CD4-positive, alpha-beta T cell (primary cell): ENCODE data around the gene REEP1. TPM values are rescaled to one million over a fixed set of nuclear protein-coding genes. Genes with fewer than 3 reads are reported as not detected.

Experiments used
- ATAC-seq: fragments of 200-7000 bp; cut with Tn5 transposase; one replicate; pipeline ENCODE4 v1.10.0; 2022; ENCODE audit warnings: mild to moderate bottlenecking; ENCODE audit not compliant: poor library complexity
- CTCF ChIA-PET: fragments of 350-600 bp; sonication (Branson Sonifier 250); formaldehyde crosslinking; loops from one replicate; lab custom pipeline; 2021; ENCODE audit warnings: antibody characterized with exemption, inconsistent platforms; lab: Charles Lee
- POLR2A ChIA-PET: fragments of 350-600 bp; sonication (Branson Sonifier 250); formaldehyde crosslinking; loops from one replicate; lab custom pipeline; 2021; ENCODE audit warnings: antibody characterized with exemption, inconsistent platforms; lab: Charles Lee
- DNase-seq, 14 experiments: peaks; one replicate each; pipeline ENCODE4 v3.0.0-alpha.2; 2013 to 2020; ENCODE audit warnings: mixed read lengths in 2 of 14
- H3K27ac ChIP-seq, 2 donors: one replicate each; pipeline versions ENCODE4 v1.5.1 to v1.7.0; 2013; ENCODE audit warnings: low read length in 2 of 2, low read depth in 1 of 2, mild to moderate bottlenecking in 1 of 2
- H3K27me3 ChIP-seq, 2 experiments: 1 replicate in 1 of 2; 2 replicates in 1 of 2; pipeline versions ENCODE4 v1.6.1 to v1.7.0; 2013; ENCODE audit warnings: low read length in 2 of 2, control low read depth in 1 of 2, mild to moderate bottlenecking in 1 of 2, moderate library complexity in 1 of 2; ENCODE audit not compliant: insufficient read depth in 2 of 2, control insufficient read depth in 1 of 2
- H3K36me3 ChIP-seq: one replicate; pipeline ENCODE4 v1.6.1; 2013; ENCODE audit warnings: low read length, control low read depth; ENCODE audit not compliant: insufficient read depth
- H3K4me1 ChIP-seq: one replicate; pipeline ENCODE4 v1.6.1; 2013; ENCODE audit warnings: low read length, control low read depth; ENCODE audit not compliant: insufficient read depth
- H3K4me3 ChIP-seq: one replicate; pipeline ENCODE4 v1.5.1; 2013; ENCODE audit warnings: mild to moderate bottlenecking, low read length, moderate library complexity
- H3K9me3 ChIP-seq, 2 experiments: 1 replicate in 1 of 2; 2 replicates in 1 of 2; pipeline versions ENCODE4 v1.6.1 to v1.7.0; 2013; ENCODE audit warnings: low read length in 2 of 2, mild to moderate bottlenecking in 2 of 2, control low read depth in 1 of 2, moderate library complexity in 1 of 2; ENCODE audit not compliant: control insufficient read depth in 1 of 2, insufficient read depth in 1 of 2
- H3K27ac Mint-ChIP-seq: one replicate; pipeline ENCODE4 v1.8.0; 2020; ENCODE audit warnings: mixed read lengths
- H3K27me3 Mint-ChIP-seq: one replicate; pipeline ENCODE4 v1.8.0; 2021; ENCODE audit warnings: mixed read lengths
- H3K36me3 Mint-ChIP-seq: one replicate; pipeline ENCODE4 v1.8.0; 2021; ENCODE audit warnings: low read depth, mixed read lengths
- H3K4me1 Mint-ChIP-seq: one replicate; pipeline ENCODE4 v1.8.0; 2021; ENCODE audit warnings: low read depth, mixed read lengths
- H3K4me3 Mint-ChIP-seq: one replicate; pipeline ENCODE4 v1.8.0; 2020; ENCODE audit warnings: mild to moderate bottlenecking, mixed read lengths
- H3K9me3 Mint-ChIP-seq: one replicate; pipeline ENCODE4 v1.8.0; 2020; ENCODE audit warnings: mixed read lengths
- intact Hi-C, 2 experiments: fragments of 100-400 bp; cut with DNase I in 1 of 2; cut with micrococcal nuclease in 1 of 2; formaldehyde crosslinking; loops; one replicate each; pipeline versions ENCODE4 v1.15.1 to v1.9.0; 2023 to 2025; cut with DNase I, micrococcal nuclease
- total RNA-seq, 174 experiments: library from RNA in 2 of 174; stranded (reverse) in 2 of 174; gene quantifications; one replicate each; pipeline ENCODE4 v1.2.3 and lab custom pipeline; 2021 to 2026
- TF ChIP-seq, protein P1 (sequence below): fragments of 200-600 bp; IDR thresholded peaks from one replicate; pipeline ENCODE4 v1.8.0; 2022; ENCODE audit warnings: antibody characterized with exemption, mild to moderate bottlenecking

REEP1 gene
- total RNA-seq, 2 experiments from 2014 or later = not detected

DNA sequence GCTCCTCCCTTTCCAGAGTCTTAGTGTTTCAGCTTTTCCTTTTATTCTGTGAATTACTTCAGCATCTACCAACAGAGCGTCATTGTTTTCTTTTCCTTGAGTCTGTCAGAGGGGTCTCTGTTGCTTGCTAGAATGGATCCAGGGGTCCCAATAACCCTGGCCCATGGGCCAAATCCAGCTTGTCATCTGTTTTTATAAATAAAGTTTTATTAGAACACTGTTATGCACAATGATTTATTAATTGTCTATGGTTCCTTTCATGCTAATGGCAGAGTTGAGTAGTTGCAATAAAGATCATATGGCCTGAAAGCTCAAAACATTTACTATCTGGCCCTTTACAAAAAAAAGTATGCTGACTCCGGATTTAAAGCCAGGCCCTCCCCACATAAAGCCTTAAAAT is 79.3 kb downstream of the REEP1 start:
- DNase-seq (no peak), ATAC-seq (no peak)
- H3K4me1 ChIP-seq = no peaks in the 10 kb centered on the region
- H3K27me3 ChIP-seq = peaks cover 0 to 3% of the 10 kb centered on the region in 2 experiments
- TF ChIP-seq, protein P1, sequence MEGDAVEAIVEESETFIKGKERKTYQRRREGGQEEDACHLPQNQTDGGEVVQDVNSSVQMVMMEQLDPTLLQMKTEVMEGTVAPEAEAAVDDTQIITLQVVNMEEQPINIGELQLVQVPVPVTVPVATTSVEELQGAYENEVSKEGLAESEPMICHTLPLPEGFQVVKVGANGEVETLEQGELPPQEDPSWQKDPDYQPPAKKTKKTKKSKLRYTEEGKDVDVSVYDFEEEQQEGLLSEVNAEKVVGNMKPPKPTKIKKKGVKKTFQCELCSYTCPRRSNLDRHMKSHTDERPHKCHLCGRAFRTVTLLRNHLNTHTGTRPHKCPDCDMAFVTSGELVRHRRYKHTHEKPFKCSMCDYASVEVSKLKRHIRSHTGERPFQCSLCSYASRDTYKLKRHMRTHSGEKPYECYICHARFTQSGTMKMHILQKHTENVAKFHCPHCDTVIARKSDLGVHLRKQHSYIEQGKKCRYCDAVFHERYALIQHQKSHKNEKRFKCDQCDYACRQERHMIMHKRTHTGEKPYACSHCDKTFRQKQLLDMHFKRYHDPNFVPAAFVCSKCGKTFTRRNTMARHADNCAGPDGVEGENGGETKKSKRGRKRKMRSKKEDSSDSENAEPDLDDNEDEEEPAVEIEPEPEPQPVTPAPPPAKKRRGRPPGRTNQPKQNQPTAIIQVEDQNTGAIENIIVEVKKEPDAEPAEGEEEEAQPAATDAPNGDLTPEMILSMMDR = no peak
- Mint-ChIP-seq H3K36me3 (no peaks in the 10 kb centered on the region), H3K27ac (no peak overlapping the region), H3K27me3 (peaks cover 5% of the 10 kb centered on the region), H3K4me1 (no peaks in the 10 kb centered on the region), H3K9me3 (no peaks in the 10 kb centered on the region), H3K4me3 (no peak overlapping the region)
- no peaks in the 10 kb centered on the region for H3K36me3 ChIP-seq
- intact Hi-C loops = no loop called here
- ChIA-PET POLR2A (no interaction called here), CTCF (no interaction called here)
- no peaks in the 10 kb centered on the region for H3K9me3 ChIP-seq
- no peak overlapping the region for H3K4me3 ChIP-seq
- H3K27ac ChIP-seq = no peak overlapping the region

DNA sequence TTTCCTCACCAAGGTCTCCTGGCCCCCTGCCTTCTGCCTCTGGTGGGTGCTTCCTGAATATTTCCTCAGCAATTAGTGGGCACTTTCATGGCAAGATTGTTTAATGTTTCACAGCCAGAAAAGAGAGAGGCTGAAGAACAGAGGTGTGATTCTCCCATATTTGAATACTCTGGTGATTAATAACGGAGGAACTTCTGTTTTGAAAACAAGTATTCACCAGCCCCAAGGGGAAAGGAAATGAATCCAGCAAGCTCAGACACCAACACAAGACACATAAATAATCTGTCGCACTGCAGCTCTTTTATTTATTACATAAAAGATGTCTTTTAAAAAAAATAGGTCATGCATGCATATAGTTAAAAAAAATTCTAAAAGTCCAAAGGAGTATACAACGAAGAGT is 80.4 kb downstream of the REEP1 start:
- peaks cover 0 to 3% of the 10 kb centered on the region in 2 experiments for H3K27me3 ChIP-seq
- TF ChIP-seq, protein P1 = no peak
- no peaks in the 10 kb centered on the region for H3K36me3 ChIP-seq
- H3K4me3 Mint-ChIP-seq = no peak overlapping the region
- DNase-seq (no peak), ATAC-seq (no peak)
- H3K27ac Mint-ChIP-seq = no peak overlapping the region
- ChIA-PET CTCF (no interaction called here), POLR2A (no interaction called here)
- H3K9me3 Mint-ChIP-seq = no peaks in the 10 kb centered on the region
- intact Hi-C loops = no loop called here
- H3K27me3 Mint-ChIP-seq = peaks cover 5% of the 10 kb centered on the region
- H3K4me3 ChIP-seq = no peak overlapping the region
- H3K4me1 Mint-ChIP-seq = peaks cover 2% of the 10 kb centered on the region
- H3K36me3 Mint-ChIP-seq = no peaks in the 10 kb centered on the region
- no peaks in the 10 kb centered on the region for H3K9me3 ChIP-seq
- no peak overlapping the region for H3K27ac ChIP-seq
- H3K4me1 ChIP-seq = no peaks in the 10 kb centered on the region

DNA sequence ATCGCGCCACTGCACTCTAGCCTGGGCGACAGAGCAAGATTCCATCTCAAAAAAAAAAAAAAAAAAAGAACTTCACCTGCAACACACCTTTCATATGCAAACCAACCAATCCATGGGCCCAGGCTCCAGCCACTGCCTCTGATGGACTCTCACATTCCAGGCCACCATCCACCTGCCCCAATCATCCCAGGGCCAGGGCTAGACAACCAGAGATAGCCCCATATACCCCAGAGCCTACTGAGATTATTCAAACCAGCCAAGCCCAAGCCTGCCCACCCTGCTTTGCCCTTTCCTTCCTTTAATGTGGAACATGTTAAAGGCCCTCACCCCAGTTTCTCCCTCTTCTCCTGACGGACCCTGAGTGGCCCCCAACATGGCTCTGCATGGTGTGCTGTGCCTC is 81.1 kb downstream of the REEP1 start:
- Mint-ChIP-seq H3K9me3 (no peaks in the 10 kb centered on the region), H3K4me3 (no peak overlapping the region), H3K4me1 (peaks cover 7% of the 10 kb centered on the region), H3K27ac (no peak overlapping the region), H3K27me3 (peaks cover 5% of the 10 kb centered on the region), H3K36me3 (no peaks in the 10 kb centered on the region)
- Histone ChIP-seq H3K9me3 (no peaks in the 10 kb centered on the region), H3K27ac (no peak overlapping the region), H3K27me3 (peaks cover 0 to 3% of the 10 kb centered on the region in 2 experiments), H3K4me1 (no peaks in the 10 kb centered on the region), H3K36me3 (no peaks in the 10 kb centered on the region), H3K4me3 (no peak overlapping the region)
- CTCF ChIA-PET = no interaction called here
- no peak for DNase-seq
- TF ChIP-seq, protein P1 = no peak
- no peak for ATAC-seq
- POLR2A ChIA-PET = no interaction called here
- intact Hi-C loops = no loop called here
